HepG2 (cell line): ENCODE measurements around the gene FKBP9. TPM values are rescaled to one million over a fixed set of nuclear protein-coding genes. Genes with fewer than 3 reads are reported as not detected.

ENCODE experiments used
- ATAC-seq: fragments of 200-7000 bp; cut with Tn5 transposase; 3 replicates; pipeline ENCODE4 v1.9.1; 2020; ENCODE audit warnings: mild to moderate bottlenecking, moderate library complexity
- BruUV-seq: library from RNA; stranded (reverse); fragments of 400-500 nt; replicated peaks from 2 replicates; lab custom pipeline; 2021; lab: Mats Ljungman, UMichigan
- CTCF ChIA-PET: fragments of 300-600 bp; formaldehyde crosslinking; extraction: SDS; loops from one replicate; lab custom pipeline; 2021; ENCODE audit warnings: low total read pairs, inconsistent platforms, low intra/inter-chr PET ratio; lab: Yijun Ruan, JAX
- POLR2A ChIA-PET: fragments of 350-600 bp; sonication (Branson Sonifier 250); formaldehyde crosslinking; loops from one replicate; lab custom pipeline; 2020; ENCODE audit warnings: antibody characterized with exemption, inconsistent platforms; lab: Yijun Ruan, JAX
- DNase-seq: peaks from one replicate; pipeline ENCODE4 v3.0.0-alpha.2; 2015; ENCODE audit warnings: low spot score
- FAIRE-seq: peaks from 3 replicates; lab custom pipeline; 2011; peaks lifted over from hg19 to GRCh38; lab: Jason Lieb, UNC
- H2AFZ ChIP-seq: one replicate; pipeline ENCODE4 v1.6.1; 2011; ENCODE audit warnings: low read length, inconsistent platforms
- H3K27ac ChIP-seq: fragments of 300-600 bp; 3 replicates; pipeline ENCODE4 v1.8.0; 2011; ENCODE audit warnings: mixed run types, mild to moderate bottlenecking, mixed read lengths, low read length, inconsistent platforms; ENCODE audit not compliant: insufficient read depth; ENCODE audit errors: extremely low read length
- H3K27me3 ChIP-seq, 2 experiments: fragments of 200-600 bp in 1 of 2; 2 replicates in 1 of 2; 3 replicates in 1 of 2; pipeline versions ENCODE4 v1.6.0 to v1.8.0; 2011; ENCODE audit warnings: low read length in 2 of 2, mild to moderate bottlenecking in 2 of 2, moderate library complexity in 2 of 2, inconsistent platforms in 1 of 2; ENCODE audit not compliant: insufficient read depth in 2 of 2, control insufficient read depth in 1 of 2
- H3K36me3 ChIP-seq, 2 experiments: fragments of 200-600 bp in 1 of 2; replicated peaks in 1 of 2; 2 replicates in 1 of 2; 3 replicates in 1 of 2; pipeline versions ENCODE4 v1.5.1 to v1.8.0; 2011; ENCODE audit warnings: low read length in 2 of 2, inconsistent platforms in 1 of 2; ENCODE audit not compliant: insufficient read depth in 2 of 2, control insufficient read depth in 1 of 2
- H3K4me1 ChIP-seq: 2 replicates; pipeline ENCODE4 v1.5.1; 2012; ENCODE audit warnings: low read length, inconsistent platforms; ENCODE audit not compliant: insufficient read depth
- H3K4me2 ChIP-seq: 2 replicates; pipeline ENCODE4 v1.6.0; 2011; ENCODE audit warnings: low read depth, low read length, inconsistent platforms
- H3K4me3 ChIP-seq, 3 experiments: fragments of 200-600 bp in 1 of 3; sonication (generic), shearing (Covaris generic) in 1 of 3; replicated peaks in 1 of 3; 2 replicates each; pipeline ENCODE4 v1.5.1; 2011 to 2016; ENCODE audit warnings: low read length in 3 of 3, inconsistent platforms in 2 of 3, low read depth in 2 of 3, mild to moderate bottlenecking in 2 of 3, control low read depth in 1 of 3, mixed read lengths in 1 of 3; ENCODE audit not compliant: insufficient read depth in 1 of 3
- H3K79me2 ChIP-seq: one replicate; pipeline ENCODE4 v1.6.1; 2011; ENCODE audit warnings: low read length, inconsistent platforms; ENCODE audit not compliant: insufficient read depth
- H3K9ac ChIP-seq: 2 replicates; pipeline ENCODE4 v1.6.0; 2011; ENCODE audit warnings: mild to moderate bottlenecking, low read depth, low read length, inconsistent platforms; ENCODE audit not compliant: insufficient read depth
- H3K9me3 ChIP-seq: 2 replicates; pipeline ENCODE4 v1.5.1; 2012; ENCODE audit warnings: mild to moderate bottlenecking, low read length
- H4K20me1 ChIP-seq: 2 replicates; pipeline ENCODE4 v1.6.0; 2011; ENCODE audit warnings: inconsistent platforms, mild to moderate bottlenecking, low read length, moderate library complexity; ENCODE audit not compliant: insufficient read depth
- KDM1A ChIP-seq: IDR thresholded peaks from 2 replicates; pipeline ENCODE4 v1.6.1; 2016; ENCODE audit warnings: missing compliant biosample characterization
- ZNF790 ChIP-seq: sonication (generic); formaldehyde crosslinking; IDR thresholded peaks from 2 replicates; pipeline ENCODE4 v1.8.0; 2022; ENCODE audit warnings: missing genetic modification reagents, mild to moderate bottlenecking, borderline replicate concordance
- WGBS: methylation state at CpG from one replicate; pipeline ENCODE4 v1.1.6; 2017; ENCODE audit warnings: low lambda C conversion rate; 5-methylcytosine and 5-hydroxymethylcytosine counted together
- in situ Hi-C: cut with HindIII; loops from 2 replicates; pipeline ENCODE4 v1.10.0; 2017; ENCODE audit warnings: low pct_unique_long_range_greater_than_20kb; ENCODE audit not compliant: extremely low pct_ligation_motif_present
- intact Hi-C: fragments of 100-400 bp; cut with micrococcal nuclease; formaldehyde crosslinking; loops from one replicate; pipeline ENCODE4 v1.10.0; 2022; ENCODE audit not compliant: unreplicated experiment
- polyA plus RNA-seq, 8 experiments: library from polyadenylated mRNA; depleted of rRNA in 3 of 8; stranded (reverse) in 7 of 8; unstranded in 1 of 8; fragments of >200 nt; fragmentation: Illumina TruSeq in 4 of 8; extraction: Trizol in 4 of 8; gene quantifications; 2 replicates each; pipeline versions ENCODE4 v1.2.1 to v1.2.3, GENCODE V29; 2011 to 2016; ENCODE audit warnings: low read depth in 4 of 8, missing spikeins in 1 of 8, mixed read lengths in 1 of 8; ENCODE audit not compliant: insufficient read depth in 1 of 8
- total RNA-seq, 5 experiments: library from RNA; depleted of rRNA; stranded (reverse); fragments of >200 nt; fragmentation: Illumina TruSeq; extraction: Trizol; gene quantifications; 2 replicates each; pipeline ENCODE4 v1.2.3, GENCODE V29; 2016; ENCODE audit warnings: low read depth in 1 of 5
- TF ChIP-seq, protein P1 (sequence below): sonication (generic); formaldehyde crosslinking; IDR thresholded peaks from 2 replicates; pipeline ENCODE4 v1.4.0; 2020; ENCODE audit warnings: mild to moderate bottlenecking, missing genetic modification reagents, borderline replicate concordance
- TF ChIP-seq, protein P2 (sequence below): sonication (generic); formaldehyde crosslinking; IDR thresholded peaks from 2 replicates; pipeline ENCODE4 v1.5.1; 2020; ENCODE audit warnings: mild to moderate bottlenecking, missing genetic modification reagents, moderate library complexity

FKBP9 gene
- total and polyA plus RNA-seq, 2 of the 13 experiments (the other 11 are each of a cell fraction or from before 2014, with no cell fraction given), result 34.0 to 41.5 TPM

DNA sequence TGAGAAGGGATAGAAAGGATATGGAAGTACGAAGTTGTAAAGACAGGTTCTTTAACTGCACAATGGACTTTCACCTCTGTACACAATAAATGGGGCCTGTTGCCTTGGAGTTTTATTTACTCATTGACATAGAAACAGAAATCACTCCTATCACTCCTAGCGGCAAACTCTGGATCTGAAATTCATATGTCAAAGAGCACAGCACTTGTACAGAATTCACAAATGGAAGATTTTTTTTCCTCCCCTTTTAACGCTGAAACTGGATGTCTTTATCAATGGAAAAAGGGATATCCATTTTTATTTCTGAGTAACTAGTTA, 87.1 kb downstream of the FKBP9 start (continued):
- TF ChIP-seq, protein P1, sequence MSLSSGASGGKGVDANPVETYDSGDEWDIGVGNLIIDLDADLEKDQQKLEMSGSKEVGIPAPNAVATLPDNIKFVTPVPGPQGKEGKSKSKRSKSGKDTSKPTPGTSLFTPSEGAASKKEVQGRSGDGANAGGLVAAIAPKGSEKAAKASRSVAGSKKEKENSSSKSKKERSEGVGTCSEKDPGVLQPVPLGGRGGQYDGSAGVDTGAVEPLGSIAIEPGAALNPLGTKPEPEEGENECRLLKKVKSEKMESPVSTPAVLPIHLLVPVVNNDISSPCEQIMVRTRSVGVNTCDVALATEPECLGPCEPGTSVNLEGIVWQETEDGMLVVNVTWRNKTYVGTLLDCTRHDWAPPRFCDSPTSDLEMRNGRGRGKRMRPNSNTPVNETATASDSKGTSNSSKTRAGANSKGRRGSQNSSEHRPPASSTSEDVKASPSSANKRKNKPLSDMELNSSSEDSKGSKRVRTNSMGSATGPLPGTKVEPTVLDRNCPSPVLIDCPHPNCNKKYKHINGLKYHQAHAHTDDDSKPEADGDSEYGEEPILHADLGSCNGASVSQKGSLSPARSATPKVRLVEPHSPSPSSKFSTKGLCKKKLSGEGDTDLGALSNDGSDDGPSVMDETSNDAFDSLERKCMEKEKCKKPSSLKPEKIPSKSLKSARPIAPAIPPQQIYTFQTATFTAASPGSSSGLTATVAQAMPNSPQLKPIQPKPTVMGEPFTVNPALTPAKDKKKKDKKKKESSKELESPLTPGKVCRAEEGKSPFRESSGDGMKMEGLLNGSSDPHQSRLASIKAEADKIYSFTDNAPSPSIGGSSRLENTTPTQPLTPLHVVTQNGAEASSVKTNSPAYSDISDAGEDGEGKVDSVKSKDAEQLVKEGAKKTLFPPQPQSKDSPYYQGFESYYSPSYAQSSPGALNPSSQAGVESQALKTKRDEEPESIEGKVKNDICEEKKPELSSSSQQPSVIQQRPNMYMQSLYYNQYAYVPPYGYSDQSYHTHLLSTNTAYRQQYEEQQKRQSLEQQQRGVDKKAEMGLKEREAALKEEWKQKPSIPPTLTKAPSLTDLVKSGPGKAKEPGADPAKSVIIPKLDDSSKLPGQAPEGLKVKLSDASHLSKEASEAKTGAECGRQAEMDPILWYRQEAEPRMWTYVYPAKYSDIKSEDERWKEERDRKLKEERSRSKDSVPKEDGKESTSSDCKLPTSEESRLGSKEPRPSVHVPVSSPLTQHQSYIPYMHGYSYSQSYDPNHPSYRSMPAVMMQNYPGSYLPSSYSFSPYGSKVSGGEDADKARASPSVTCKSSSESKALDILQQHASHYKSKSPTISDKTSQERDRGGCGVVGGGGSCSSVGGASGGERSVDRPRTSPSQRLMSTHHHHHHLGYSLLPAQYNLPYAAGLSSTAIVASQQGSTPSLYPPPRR (CRISPR knock-in tag), result no peak
- no peak for TF ChIP-seq ZNF790 (CRISPR knock-in tag)

DNA sequence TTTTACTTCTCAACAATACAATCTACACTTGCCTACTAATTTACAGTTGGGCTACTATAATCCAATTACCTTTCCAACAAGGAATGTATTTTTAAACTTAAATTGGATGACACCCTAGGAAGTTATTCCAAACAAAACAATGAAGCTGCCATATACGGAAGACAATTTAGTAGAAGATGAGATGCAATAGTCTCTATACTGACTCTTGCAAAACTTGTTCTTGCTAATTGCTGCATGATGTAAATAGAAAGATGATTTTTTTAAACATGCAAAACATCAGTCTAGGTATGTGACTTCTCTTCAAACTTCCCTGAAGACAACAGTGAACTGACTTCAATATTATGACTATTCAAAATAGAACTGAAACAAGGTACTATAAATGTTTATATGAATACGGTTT, 87.7 kb downstream of the FKBP9 start:
- no peaks in the 10 kb centered on the region for H3K9me3 ChIP-seq
- H3K27me3 ChIP-seq, result no peaks in the 10 kb centered on the region; a peak in 1 of 5 replicates
- H3K4me2 ChIP-seq, result peak overlapping the region; percentile 88
- peak overlapping the region; percentile 82 for H3K9ac ChIP-seq
- ATAC-seq, result no peak
- DNase-seq, result no peak
- H3K36me3 ChIP-seq, result no peaks in the 10 kb centered on the region
- H4K20me1 ChIP-seq, result no peaks in the 10 kb centered on the region
- peaks cover 68% of the 10 kb centered on the region for H3K4me1 ChIP-seq
- in situ Hi-C loops (no loop called here), intact Hi-C loops (loop anchor here (10.0 kb wide), 1 partner anchor 150 kb away; the partner anchor contains the start of gene KBTBD2)
- CTCF ChIA-PET, result no interaction called here
- FAIRE-seq, result no peak
- peak overlapping the region in 2 of 3 experiments; percentile 49 to 63; a peak in 2 of 6 replicates for H3K4me3 ChIP-seq
- H3K79me2 ChIP-seq, result peaks cover 95% of the 10 kb centered on the region
- WGBS, result 68% methylated on average over 2 of the region's 2 CpGs
- TF ChIP-seq KDM1A (CRISPR knock-in tag), result no peak
- TF ChIP-seq, protein P2, sequence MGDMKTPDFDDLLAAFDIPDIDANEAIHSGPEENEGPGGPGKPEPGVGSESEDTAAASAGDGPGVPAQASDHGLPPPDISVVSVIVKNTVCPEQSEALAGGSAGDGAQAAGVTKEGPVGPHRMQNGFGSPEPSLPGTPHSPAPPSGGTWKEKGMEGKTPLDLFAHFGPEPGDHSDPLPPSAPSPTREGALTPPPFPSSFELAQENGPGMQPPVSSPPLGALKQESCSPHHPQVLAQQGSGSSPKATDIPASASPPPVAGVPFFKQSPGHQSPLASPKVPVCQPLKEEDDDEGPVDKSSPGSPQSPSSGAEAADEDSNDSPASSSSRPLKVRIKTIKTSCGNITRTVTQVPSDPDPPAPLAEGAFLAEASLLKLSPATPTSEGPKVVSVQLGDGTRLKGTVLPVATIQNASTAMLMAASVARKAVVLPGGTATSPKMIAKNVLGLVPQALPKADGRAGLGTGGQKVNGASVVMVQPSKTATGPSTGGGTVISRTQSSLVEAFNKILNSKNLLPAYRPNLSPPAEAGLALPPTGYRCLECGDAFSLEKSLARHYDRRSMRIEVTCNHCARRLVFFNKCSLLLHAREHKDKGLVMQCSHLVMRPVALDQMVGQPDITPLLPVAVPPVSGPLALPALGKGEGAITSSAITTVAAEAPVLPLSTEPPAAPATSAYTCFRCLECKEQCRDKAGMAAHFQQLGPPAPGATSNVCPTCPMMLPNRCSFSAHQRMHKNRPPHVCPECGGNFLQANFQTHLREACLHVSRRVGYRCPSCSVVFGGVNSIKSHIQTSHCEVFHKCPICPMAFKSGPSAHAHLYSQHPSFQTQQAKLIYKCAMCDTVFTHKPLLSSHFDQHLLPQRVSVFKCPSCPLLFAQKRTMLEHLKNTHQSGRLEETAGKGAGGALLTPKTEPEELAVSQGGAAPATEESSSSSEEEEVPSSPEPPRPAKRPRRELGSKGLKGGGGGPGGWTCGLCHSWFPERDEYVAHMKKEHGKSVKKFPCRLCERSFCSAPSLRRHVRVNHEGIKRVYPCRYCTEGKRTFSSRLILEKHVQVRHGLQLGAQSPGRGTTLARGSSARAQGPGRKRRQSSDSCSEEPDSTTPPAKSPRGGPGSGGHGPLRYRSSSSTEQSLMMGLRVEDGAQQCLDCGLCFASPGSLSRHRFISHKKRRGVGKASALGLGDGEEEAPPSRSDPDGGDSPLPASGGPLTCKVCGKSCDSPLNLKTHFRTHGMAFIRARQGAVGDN (CRISPR knock-in tag), result no peak
- POLR2A ChIA-PET, result interaction anchor here (0.7 to 1.1 kb wide), 2 partner anchors 17 to 87 kb away, joined by 3 read pairs; partner anchors contain the start of genes FKBP9 and NT5C3A
- BruUV-seq, result no TSS peak
- H2AFZ ChIP-seq, result no peak overlapping the region
- peak overlapping the region; percentile 99 for H3K27ac ChIP-seq
